GM13977 (cell line): ENCODE data around the gene DYNC1I1.

Experiments
- DNase-seq: peaks from one replicate; pipeline ENCODE4 v3.0.0; 2012; ENCODE audit warnings: low spot score
- in situ Hi-C: fragments of 300-500 bp; cut with MboI; formaldehyde crosslinking; loops from one replicate; pipeline ENCODE4 v1.12.0; 2022; ENCODE audit warnings: low sequenced_read_pairs, low pct_unique_long_range_greater_than_20kb, mixed read lengths, inconsistent platforms; ENCODE audit not compliant: unreplicated experiment
- TF ChIP-seq, protein P1 (sequence below): IDR thresholded peaks from 2 replicates; pipeline ENCODE4 v1.5.1; 2012; ENCODE audit warnings: mild to moderate bottlenecking, control low read depth; ENCODE audit not compliant: insufficient read depth; ENCODE audit errors: extremely low read depth, missing control alignments

Gene DYNC1I1

GRCh38 chr7:95840953-95841950, 68.9 kb downstream of the DYNC1I1 start:
- in situ Hi-C loops = no loop called here
- peak; percentile 50 for DNase-seq
- TF ChIP-seq, protein P1, sequence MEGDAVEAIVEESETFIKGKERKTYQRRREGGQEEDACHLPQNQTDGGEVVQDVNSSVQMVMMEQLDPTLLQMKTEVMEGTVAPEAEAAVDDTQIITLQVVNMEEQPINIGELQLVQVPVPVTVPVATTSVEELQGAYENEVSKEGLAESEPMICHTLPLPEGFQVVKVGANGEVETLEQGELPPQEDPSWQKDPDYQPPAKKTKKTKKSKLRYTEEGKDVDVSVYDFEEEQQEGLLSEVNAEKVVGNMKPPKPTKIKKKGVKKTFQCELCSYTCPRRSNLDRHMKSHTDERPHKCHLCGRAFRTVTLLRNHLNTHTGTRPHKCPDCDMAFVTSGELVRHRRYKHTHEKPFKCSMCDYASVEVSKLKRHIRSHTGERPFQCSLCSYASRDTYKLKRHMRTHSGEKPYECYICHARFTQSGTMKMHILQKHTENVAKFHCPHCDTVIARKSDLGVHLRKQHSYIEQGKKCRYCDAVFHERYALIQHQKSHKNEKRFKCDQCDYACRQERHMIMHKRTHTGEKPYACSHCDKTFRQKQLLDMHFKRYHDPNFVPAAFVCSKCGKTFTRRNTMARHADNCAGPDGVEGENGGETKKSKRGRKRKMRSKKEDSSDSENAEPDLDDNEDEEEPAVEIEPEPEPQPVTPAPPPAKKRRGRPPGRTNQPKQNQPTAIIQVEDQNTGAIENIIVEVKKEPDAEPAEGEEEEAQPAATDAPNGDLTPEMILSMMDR = peak; percentile 42

- in situ Hi-C loops = no loop called here
- DNase-seq = no peak
- TF ChIP-seq, protein P1 = no peak
Observed at GRCh38 chr7:95843286-95843685, 70.9 kb downstream of the DYNC1I1 start.

DNA sequence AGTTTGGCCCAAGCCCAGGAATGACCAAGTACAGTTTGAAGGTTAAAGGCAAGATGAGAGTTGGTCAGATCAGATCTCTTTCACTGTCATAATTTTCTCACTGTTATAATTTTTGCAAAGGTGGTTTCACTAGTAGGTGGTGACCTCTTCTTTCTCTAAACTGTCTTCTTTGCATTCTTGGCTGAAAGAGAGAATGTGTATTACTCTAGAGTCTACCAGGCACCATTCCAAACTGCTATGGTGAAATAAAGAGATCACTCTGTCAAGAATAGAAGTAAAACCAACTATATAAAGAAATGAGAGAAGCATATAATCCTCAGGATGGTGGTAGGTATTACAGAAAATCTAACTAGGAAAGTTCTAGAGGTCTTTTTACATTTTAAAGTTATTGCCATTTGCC, 72.7 kb downstream of the DYNC1I1 start:
- TF ChIP-seq, protein P1 = no peak
- no peak for DNase-seq
- in situ Hi-C loops = no loop called here

DNA sequence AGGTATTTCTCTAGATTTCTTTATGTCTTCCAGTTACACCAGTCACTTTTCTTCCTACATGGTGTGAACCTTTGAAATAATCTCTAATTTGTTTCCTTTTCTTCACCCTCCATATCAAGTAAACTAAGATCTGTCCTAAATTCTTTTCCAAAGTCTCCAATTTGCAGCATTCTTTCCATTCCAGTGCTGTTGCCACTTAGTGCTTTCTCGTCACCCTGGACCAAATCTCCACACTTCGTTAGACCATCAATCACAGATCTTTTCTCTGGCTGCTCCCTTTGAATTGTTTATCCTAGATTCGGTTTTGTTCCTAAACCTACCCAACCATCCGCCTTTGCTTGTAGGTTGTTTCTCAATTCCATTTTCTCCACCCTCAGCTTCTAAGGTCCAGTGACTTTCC, 74.7 kb downstream of the DYNC1I1 start:
- TF ChIP-seq, protein P1 = no peak
- in situ Hi-C loops = no loop called here
- DNase-seq = no peak

- in situ Hi-C loops = loop anchor here (25.0 kb wide), 1 partner anchor 147 kb away; no protein-coding TSS in a partner anchor
- DNase-seq = no peak
- TF ChIP-seq, protein P1 = no peak
Observed at GRCh38 chr7:95859429-95859828, 87.1 kb downstream of the DYNC1I1 start.

DNA sequence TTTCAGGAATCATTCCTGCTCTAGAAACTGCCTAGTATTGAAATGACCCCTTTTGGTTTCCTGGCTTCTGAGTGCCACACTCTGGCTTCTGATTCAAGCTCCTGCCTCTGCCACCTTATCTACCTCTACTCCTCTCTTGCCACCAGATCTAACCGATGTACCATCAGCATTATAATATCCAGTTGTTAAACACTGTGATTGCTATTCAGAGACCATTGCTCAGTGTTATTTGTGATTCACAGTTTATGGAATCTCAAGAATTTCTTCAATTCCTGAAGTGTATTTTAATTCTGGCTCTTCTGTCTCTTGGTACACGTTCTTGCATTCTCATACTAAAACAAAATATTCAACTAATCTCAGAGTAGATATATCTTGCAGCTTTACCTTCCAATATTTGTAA, 88.7 kb downstream of the DYNC1I1 start:
- TF ChIP-seq, protein P1 = no peak
- DNase-seq = no peak
- in situ Hi-C loops = loop anchor here (25.0 kb wide), 1 partner anchor 149 kb away; no protein-coding TSS in a partner anchor
